HG02571 (cell line): ENCODE data around the gene TRIO.

Source experiments
- ATAC-seq: cut with Tn5 transposase; IDR thresholded peaks from one replicate; pipeline ENCODE4 v1.9.1; 2021; ENCODE audit warnings: mild to moderate bottlenecking, moderate library complexity; ENCODE audit not compliant: unreplicated experiment

Gene TRIO

GRCh38 chr5:14145435-14146334 lies 2.5 kb downstream of the TRIO start:
- ATAC-seq = no peak

- no peak for ATAC-seq
These were observed 3.6 kb downstream of the TRIO start for GRCh38 chr5:14146725-14147124.

GRCh38 chr5:14147210-14147609 lies 4.1 kb downstream of the TRIO start:
- ATAC-seq = no peak

GRCh38 chr5:14148483-14148882 lies 5.3 kb downstream of the TRIO start:
- ATAC-seq = no peak

GRCh38 chr5:14148890-14149671 lies 5.9 kb downstream of the TRIO start:
- ATAC-seq = no peak

- ATAC-seq = no peak
These were observed 6.6 kb downstream of the TRIO start for GRCh38 chr5:14149672-14150274.

- no peak for ATAC-seq
These were observed 8.3 kb downstream of the TRIO start for GRCh38 chr5:14151416-14151815.

- no peak for ATAC-seq
These were observed 10.1 kb downstream of the TRIO start for GRCh38 chr5:14153071-14153864.

- ATAC-seq = no peak
These were observed 11.0 kb downstream of the TRIO start for GRCh38 chr5:14153932-14154731.

GRCh38 chr5:14155075-14155474 lies 11.9 kb downstream of the TRIO start:
- ATAC-seq = no peak

- no peak for ATAC-seq
These were observed 12.6 kb downstream of the TRIO start for GRCh38 chr5:14155739-14156138.

GRCh38 chr5:14156290-14156649 lies 13.1 kb downstream of the TRIO start:
- no peak for ATAC-seq

- ATAC-seq = peak; percentile 68
These were observed 13.7 kb downstream of the TRIO start for GRCh38 chr5:14156650-14157492.

GRCh38 chr5:14157493-14157782 lies 14.3 kb downstream of the TRIO start:
- no peak for ATAC-seq

- ATAC-seq = no peak
These were observed 15.9 kb downstream of the TRIO start for GRCh38 chr5:14158890-14159666.

- ATAC-seq = no peak
These were observed 18.8 kb downstream of the TRIO start for GRCh38 chr5:14161825-14162556.

GRCh38 chr5:14164164-14165163 lies 21.3 kb downstream of the TRIO start:
- no peak for ATAC-seq
